ENCODE data around the gene HS3ST4. TPM values are rescaled to one million over a fixed set of nuclear protein-coding genes. Genes with fewer than 3 reads are reported as not detected.

Gene HS3ST4
- total and polyA plus RNA-seq, 2 donors (not counting 1 experiment from before 2014, with no cell fraction given), result not detected

GRCh38 chr16:26137956-26138355, 446.2 kb downstream of the HS3ST4 start:
- no peak overlapping the region for H3K27ac ChIP-seq (ENCODE audit: low read length in 2 of 2)
- H3K36me3 ChIP-seq (replicated peaks in 1 of 2; ENCODE audit: control extremely low read depth in 1 of 2, control insufficient read depth in 1 of 2, extremely low read depth in 1 of 2, insufficient read depth in 2 of 2, low read length in 1 of 2), result no peaks in the 10 kb centered on the region
- Mint-ChIP-seq H3K27me3 (no peaks in the 10 kb centered on the region), H3K9me3 (ENCODE audit: insufficient read depth) (no peaks in the 10 kb centered on the region), H3K4me1 (no peaks in the 10 kb centered on the region), H3K4me3 (no peak overlapping the region), H3K27ac (no peak overlapping the region)
- H3K9me3 ChIP-seq (ENCODE audit: control extremely low read depth in 1 of 3, control insufficient read depth in 2 of 3, insufficient read depth in 1 of 3, low read length in 2 of 3), result no peaks in the 10 kb centered on the region
- H3K4me1 ChIP-seq (ENCODE audit: control insufficient read depth in 2 of 2, insufficient read depth in 2 of 2, low read length in 2 of 2), result no peaks in the 10 kb centered on the region
- DNase-seq (no peak), ATAC-seq (ENCODE audit: low read depth) (no peak)
- no peak overlapping the region for H3K9ac ChIP-seq (ENCODE audit: low read length)
- intact Hi-C loops (cut with micrococcal nuclease), result no loop called here
- no peaks in the 10 kb centered on the region for H3K79me2 ChIP-seq (ENCODE audit: control insufficient read depth, insufficient read depth, low read length)
- TF ChIP-seq EZH2 (IDR thresholded peaks at IDR 0.05; ENCODE audit: borderline replicate concordance, insufficient read depth, low read depth, low read length, poor library complexity, severe bottlenecking), result no peak
- TF ChIP-seq, protein P1, sequence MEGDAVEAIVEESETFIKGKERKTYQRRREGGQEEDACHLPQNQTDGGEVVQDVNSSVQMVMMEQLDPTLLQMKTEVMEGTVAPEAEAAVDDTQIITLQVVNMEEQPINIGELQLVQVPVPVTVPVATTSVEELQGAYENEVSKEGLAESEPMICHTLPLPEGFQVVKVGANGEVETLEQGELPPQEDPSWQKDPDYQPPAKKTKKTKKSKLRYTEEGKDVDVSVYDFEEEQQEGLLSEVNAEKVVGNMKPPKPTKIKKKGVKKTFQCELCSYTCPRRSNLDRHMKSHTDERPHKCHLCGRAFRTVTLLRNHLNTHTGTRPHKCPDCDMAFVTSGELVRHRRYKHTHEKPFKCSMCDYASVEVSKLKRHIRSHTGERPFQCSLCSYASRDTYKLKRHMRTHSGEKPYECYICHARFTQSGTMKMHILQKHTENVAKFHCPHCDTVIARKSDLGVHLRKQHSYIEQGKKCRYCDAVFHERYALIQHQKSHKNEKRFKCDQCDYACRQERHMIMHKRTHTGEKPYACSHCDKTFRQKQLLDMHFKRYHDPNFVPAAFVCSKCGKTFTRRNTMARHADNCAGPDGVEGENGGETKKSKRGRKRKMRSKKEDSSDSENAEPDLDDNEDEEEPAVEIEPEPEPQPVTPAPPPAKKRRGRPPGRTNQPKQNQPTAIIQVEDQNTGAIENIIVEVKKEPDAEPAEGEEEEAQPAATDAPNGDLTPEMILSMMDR (IDR thresholded peaks at IDR 0.05), result no peak
- H4K20me1 ChIP-seq (ENCODE audit: control insufficient read depth, insufficient read depth, low read length, poor library complexity, severe bottlenecking), result no peaks in the 10 kb centered on the region
- H3K4me2 ChIP-seq (replicated peaks; ENCODE audit: low read depth, low read length, poor library complexity, severe bottlenecking), result no peak overlapping the region
- WGBS (ENCODE audit: insufficient coverage), result no CpG with 5 or more reads among the region's 2 CpGs
- no peak overlapping the region for H2AFZ ChIP-seq (ENCODE audit: insufficient read depth, low read depth, low read length, poor library complexity, severe bottlenecking)
- POLR2A ChIA-PET, result no interaction called here
- no peaks in the 10 kb centered on the region for H3K27me3 ChIP-seq (replicated peaks in 1 of 4; ENCODE audit: control extremely low read depth in 1 of 4, control insufficient read depth in 3 of 4, insufficient read depth in 4 of 4, low read length in 3 of 4)
- no peak overlapping the region for H3K4me3 ChIP-seq (ENCODE audit: control extremely low read depth in 1 of 5, extremely low read depth in 1 of 5, insufficient read depth in 1 of 5, low read depth in 2 of 5, low read length in 4 of 5)
- CTCF ChIA-PET, result no interaction called here

GRCh38 chr16:26139091-26139490, 447.3 kb downstream of the HS3ST4 start:
- Mint-ChIP-seq H3K27me3 (no peaks in the 10 kb centered on the region), H3K27ac (no peak overlapping the region), H3K9me3 (ENCODE audit: insufficient read depth) (no peaks in the 10 kb centered on the region), H3K4me3 (no peak overlapping the region), H3K4me1 (no peaks in the 10 kb centered on the region)
- Histone ChIP-seq H3K9ac (ENCODE audit: low read length) (no peak overlapping the region), H3K27ac (ENCODE audit: low read length in 2 of 2) (no peak overlapping the region), H3K4me3 (ENCODE audit: control extremely low read depth in 1 of 5, extremely low read depth in 1 of 5, insufficient read depth in 1 of 5, low read depth in 2 of 5, low read length in 4 of 5) (no peak overlapping the region), H3K4me2 (replicated peaks; ENCODE audit: low read depth, low read length, poor library complexity, severe bottlenecking) (no peak overlapping the region), H3K27me3 (replicated peaks in 1 of 4; ENCODE audit: control extremely low read depth in 1 of 4, control insufficient read depth in 3 of 4, insufficient read depth in 4 of 4, low read length in 3 of 4) (no peaks in the 10 kb centered on the region), H3K4me1 (ENCODE audit: control insufficient read depth in 2 of 2, insufficient read depth in 2 of 2, low read length in 2 of 2) (no peaks in the 10 kb centered on the region), H3K36me3 (replicated peaks in 1 of 2; ENCODE audit: control extremely low read depth in 1 of 2, control insufficient read depth in 1 of 2, extremely low read depth in 1 of 2, insufficient read depth in 2 of 2, low read length in 1 of 2) (no peaks in the 10 kb centered on the region), H2AFZ (ENCODE audit: insufficient read depth, low read depth, low read length, poor library complexity, severe bottlenecking) (no peak overlapping the region), H4K20me1 (ENCODE audit: control insufficient read depth, insufficient read depth, low read length, poor library complexity, severe bottlenecking) (no peaks in the 10 kb centered on the region), H3K9me3 (ENCODE audit: control extremely low read depth in 1 of 3, control insufficient read depth in 2 of 3, insufficient read depth in 1 of 3, low read length in 2 of 3) (no peaks in the 10 kb centered on the region), H3K79me2 (ENCODE audit: control insufficient read depth, insufficient read depth, low read length) (no peaks in the 10 kb centered on the region)
- TF ChIP-seq, protein P1 (IDR thresholded peaks at IDR 0.05), result no peak
- TF ChIP-seq EZH2 (IDR thresholded peaks at IDR 0.05; ENCODE audit: borderline replicate concordance, insufficient read depth, low read depth, low read length, poor library complexity, severe bottlenecking), result no peak
- WGBS (ENCODE audit: insufficient coverage), result 83% methylated on average over 1 of the region's 7 CpGs
- ChIA-PET CTCF (no interaction called here), POLR2A (no interaction called here)
- DNase-seq (no peak), ATAC-seq (ENCODE audit: low read depth) (no peak)
- intact Hi-C loops (cut with micrococcal nuclease), result no loop called here

All from B cell (primary cell).